Natural killer cell (primary cell): ENCODE data around the gene CLDN5. TPM values are rescaled to one million over a fixed set of nuclear protein-coding genes. Genes with fewer than 3 reads are reported as not detected.

Source experiments
- ATAC-seq, 3 donors: fragments of 150-1000 bp in 2 of 3; fragments of 200-7000 bp in 1 of 3; cut with Tn5 transposase; 1 replicate in 1 of 3; 2 replicates in 2 of 3; pipeline ENCODE4 v1.10.0; 2021; ENCODE audit warnings: mild to moderate bottlenecking in 2 of 3, moderate library complexity in 2 of 3
- DNase-seq, 2 donors: peaks; one replicate each; pipeline versions ENCODE4 v3.0.0 to v3.0.0-alpha.2; 2013 to 2021; ENCODE audit warnings: mixed read lengths in 1 of 2
- H3K27ac ChIP-seq: one replicate; pipeline ENCODE4 v1.5.1; 2013; ENCODE audit warnings: mild to moderate bottlenecking, low read length
- H3K27me3 ChIP-seq: one replicate; pipeline ENCODE4 v1.6.1; 2013; ENCODE audit warnings: low read length; ENCODE audit not compliant: control insufficient read depth, insufficient read depth
- H3K36me3 ChIP-seq: one replicate; pipeline ENCODE4 v1.6.1; 2013; ENCODE audit warnings: low read length; ENCODE audit not compliant: control insufficient read depth, insufficient read depth
- H3K4me1 ChIP-seq: one replicate; pipeline ENCODE4 v1.6.1; 2013; ENCODE audit warnings: low read length; ENCODE audit not compliant: control insufficient read depth, insufficient read depth
- H3K4me3 ChIP-seq: one replicate; pipeline ENCODE4 v1.5.1; 2013; ENCODE audit warnings: low read length
- H3K9me3 ChIP-seq: one replicate; pipeline ENCODE4 v1.6.1; 2013; ENCODE audit warnings: low read length; ENCODE audit not compliant: control insufficient read depth, insufficient read depth
- H3K27ac Mint-ChIP-seq, 2 donors: one replicate each; pipeline ENCODE4 v1.8.0; 2022; ENCODE audit warnings: mild to moderate bottlenecking in 2 of 2, mixed read lengths in 2 of 2, moderate library complexity in 1 of 2
- H3K27me3 Mint-ChIP-seq, 2 donors: one replicate each; pipeline ENCODE4 v1.8.0; 2022; ENCODE audit warnings: low read depth in 2 of 2, mixed read lengths in 2 of 2
- H3K36me3 Mint-ChIP-seq: one replicate; pipeline ENCODE4 v1.8.0; 2022; ENCODE audit warnings: mixed read lengths
- H3K4me1 Mint-ChIP-seq, 2 donors: one replicate each; pipeline ENCODE4 v1.8.0; 2022; ENCODE audit warnings: mixed read lengths in 2 of 2
- H3K4me3 Mint-ChIP-seq: one replicate; pipeline ENCODE4 v1.8.0; 2022; ENCODE audit warnings: mild to moderate bottlenecking, moderate library complexity, mixed read lengths
- H3K9me3 Mint-ChIP-seq, 2 donors: one replicate each; pipeline ENCODE4 v1.8.0; 2022; ENCODE audit warnings: mixed read lengths in 2 of 2
- WGBS: methylation state at CpG from one replicate; pipeline ENCODE4 v1.1.7; 2013; ENCODE audit warnings: missing lambda C conversion rate; ENCODE audit not compliant: insufficient coverage; 5-methylcytosine and 5-hydroxymethylcytosine counted together
- intact Hi-C: fragments of 100-400 bp; cut with micrococcal nuclease; formaldehyde crosslinking; loops from one replicate; pipeline ENCODE4 v1.14.2; 2022
- total RNA-seq, 4 donors: library from RNA; stranded (reverse); fragments of 120-200 nt in 1 of 4; gene quantifications; one replicate each; pipeline versions ENCODE4 v1.2.3 to v1.2.4, GENCODE V29; 2013 to 2022
- TF ChIP-seq, protein P1 (sequence below): fragments of 200-600 bp; IDR thresholded peaks from one replicate; pipeline ENCODE4 v1.8.0; 2022; ENCODE audit warnings: antibody characterized with exemption

The CLDN5 gene
- total RNA-seq, 3 donors from 2014 or later (not counting 1 experiment from before 2014, with no cell fraction given): 1.3 to 1.7 TPM; not detected in 1

DNA sequence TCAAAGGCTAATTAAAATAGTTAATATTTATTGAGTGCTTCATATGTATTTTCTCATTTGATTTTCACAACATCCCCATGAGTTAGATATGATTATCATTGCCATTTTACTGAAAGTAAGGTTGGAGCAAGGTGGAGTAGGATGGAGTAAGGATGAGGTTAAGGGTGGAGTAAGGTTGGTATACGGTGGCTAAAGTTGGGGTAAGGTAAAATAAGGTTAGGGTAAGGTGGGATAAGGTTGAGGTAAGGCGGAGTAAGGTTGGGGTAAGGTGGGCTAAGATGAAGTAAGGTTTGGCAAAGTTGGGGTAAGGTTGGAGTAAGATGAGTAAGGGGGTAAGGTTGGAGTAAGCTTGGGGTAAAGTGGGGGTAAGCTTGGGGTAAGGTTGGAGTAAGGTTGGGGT lies 45.8 kb upstream of the CLDN5 start:
- Mint-ChIP-seq H3K4me1 (peaks cover 0 to 6% of the 10 kb centered on the region in 2 donors), H3K27ac (no peak overlapping the region), H3K36me3 (no peaks in the 10 kb centered on the region), H3K27me3 (peaks cover 0 to 2% of the 10 kb centered on the region in 2 donors), H3K9me3 (no peaks in the 10 kb centered on the region), H3K4me3 (no peak overlapping the region)
- intact Hi-C loops: no loop called here
- TF ChIP-seq, protein P1, sequence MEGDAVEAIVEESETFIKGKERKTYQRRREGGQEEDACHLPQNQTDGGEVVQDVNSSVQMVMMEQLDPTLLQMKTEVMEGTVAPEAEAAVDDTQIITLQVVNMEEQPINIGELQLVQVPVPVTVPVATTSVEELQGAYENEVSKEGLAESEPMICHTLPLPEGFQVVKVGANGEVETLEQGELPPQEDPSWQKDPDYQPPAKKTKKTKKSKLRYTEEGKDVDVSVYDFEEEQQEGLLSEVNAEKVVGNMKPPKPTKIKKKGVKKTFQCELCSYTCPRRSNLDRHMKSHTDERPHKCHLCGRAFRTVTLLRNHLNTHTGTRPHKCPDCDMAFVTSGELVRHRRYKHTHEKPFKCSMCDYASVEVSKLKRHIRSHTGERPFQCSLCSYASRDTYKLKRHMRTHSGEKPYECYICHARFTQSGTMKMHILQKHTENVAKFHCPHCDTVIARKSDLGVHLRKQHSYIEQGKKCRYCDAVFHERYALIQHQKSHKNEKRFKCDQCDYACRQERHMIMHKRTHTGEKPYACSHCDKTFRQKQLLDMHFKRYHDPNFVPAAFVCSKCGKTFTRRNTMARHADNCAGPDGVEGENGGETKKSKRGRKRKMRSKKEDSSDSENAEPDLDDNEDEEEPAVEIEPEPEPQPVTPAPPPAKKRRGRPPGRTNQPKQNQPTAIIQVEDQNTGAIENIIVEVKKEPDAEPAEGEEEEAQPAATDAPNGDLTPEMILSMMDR: no peak
- H3K27ac ChIP-seq: no peak overlapping the region
- no peak for DNase-seq
- H3K4me3 ChIP-seq: no peak overlapping the region
- H3K4me1 ChIP-seq: no peaks in the 10 kb centered on the region
- ATAC-seq: no peak
- 89% methylated on average over 2 of the region's 2 CpGs for WGBS
- no peaks in the 10 kb centered on the region for H3K36me3 ChIP-seq
- H3K27me3 ChIP-seq: no peaks in the 10 kb centered on the region
- H3K9me3 ChIP-seq: no peaks in the 10 kb centered on the region

DNA sequence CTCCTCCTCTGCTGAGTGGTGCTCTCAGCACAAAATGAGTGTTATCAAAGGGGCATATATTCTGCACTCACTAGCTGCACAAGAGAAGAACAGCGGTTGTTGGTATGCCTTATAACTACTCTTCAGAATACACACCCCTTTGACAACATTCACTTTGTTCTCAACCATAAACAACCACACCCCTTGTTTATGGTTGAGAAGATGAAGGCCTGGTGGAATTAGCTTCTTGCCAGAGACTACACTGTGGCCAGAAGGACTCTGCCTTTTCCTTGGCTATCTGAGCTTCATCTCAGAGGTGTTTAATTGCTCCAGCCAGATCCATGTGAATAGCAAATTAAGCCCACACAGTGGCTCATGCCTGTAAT lies 45.0 kb upstream of the CLDN5 start:
- ATAC-seq: no peak
- H3K36me3 ChIP-seq: no peaks in the 10 kb centered on the region
- no peak overlapping the region for H3K4me3 ChIP-seq
- H3K27me3 ChIP-seq: no peaks in the 10 kb centered on the region
- Mint-ChIP-seq H3K9me3 (no peaks in the 10 kb centered on the region), H3K4me1 (peaks cover 0 to 6% of the 10 kb centered on the region in 2 donors), H3K27me3 (peaks cover 0 to 2% of the 10 kb centered on the region in 2 donors), H3K36me3 (no peaks in the 10 kb centered on the region), H3K4me3 (no peak overlapping the region), H3K27ac (no peak overlapping the region)
- no peak for DNase-seq
- 100% methylated on average over 1 of the region's 1 CpG for WGBS
- TF ChIP-seq, protein P1: no peak
- no peaks in the 10 kb centered on the region for H3K9me3 ChIP-seq
- no peaks in the 10 kb centered on the region for H3K4me1 ChIP-seq
- H3K27ac ChIP-seq: no peak overlapping the region
- intact Hi-C loops: no loop called here

DNA sequence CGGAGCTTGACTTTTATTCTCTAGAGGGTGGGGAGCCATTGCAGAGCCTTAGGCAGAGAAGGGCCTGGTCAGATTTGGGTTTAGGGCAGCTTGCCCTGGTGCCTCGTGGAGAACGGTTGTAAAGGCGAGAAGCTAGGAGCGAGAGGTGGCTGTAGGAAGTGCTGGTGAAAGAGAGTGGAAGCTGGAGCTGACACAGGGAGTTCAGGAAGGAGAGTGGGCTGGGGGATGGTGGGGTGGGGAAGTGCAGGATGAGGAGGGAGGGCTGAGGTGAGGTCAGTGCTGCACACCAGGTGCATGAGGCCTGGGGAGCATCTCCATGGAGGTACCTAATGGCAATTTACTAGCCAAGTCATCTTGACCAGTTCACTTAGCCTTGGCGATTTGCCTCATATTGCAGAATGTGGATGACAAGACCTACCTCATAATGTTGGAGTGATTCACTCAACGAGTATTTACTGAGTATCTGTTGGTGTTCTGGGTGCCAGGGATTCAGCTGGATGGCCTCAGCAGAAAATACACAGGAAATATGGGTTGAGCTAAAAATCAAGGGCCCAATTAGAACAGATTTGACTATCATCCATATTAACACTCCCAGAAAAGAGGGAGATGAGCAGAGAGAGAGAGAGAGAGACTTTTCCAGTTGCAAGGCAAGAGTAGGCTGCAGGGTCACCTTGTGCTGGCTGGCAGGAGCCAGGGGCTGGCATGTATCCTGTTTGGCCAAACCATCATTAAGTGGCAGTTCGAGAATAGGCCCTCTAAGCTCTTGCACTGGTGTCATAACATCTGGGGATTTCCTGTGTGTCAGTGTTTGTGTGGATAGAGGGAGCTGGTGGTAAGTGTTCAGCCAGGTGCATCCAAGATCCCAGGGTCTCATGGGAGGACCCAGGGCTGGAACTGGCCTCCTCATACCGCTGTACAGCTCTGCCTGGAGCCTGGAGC lies 44.4 kb upstream of the CLDN5 start:
- TF ChIP-seq, protein P1: no peak
- no peak for DNase-seq
- H3K9me3 Mint-ChIP-seq: no peaks in the 10 kb centered on the region
- H3K36me3 ChIP-seq: no peaks in the 10 kb centered on the region
- no peak overlapping the region for H3K4me3 Mint-ChIP-seq
- H3K4me3 ChIP-seq: no peak overlapping the region
- no peak for ATAC-seq
- H3K9me3 ChIP-seq: no peaks in the 10 kb centered on the region
- 82% methylated on average over 9 of the region's 9 CpGs for WGBS
- H3K36me3 Mint-ChIP-seq: no peaks in the 10 kb centered on the region
- H3K27ac ChIP-seq: no peak overlapping the region
- no peaks in the 10 kb centered on the region for H3K4me1 Mint-ChIP-seq
- intact Hi-C loops: no loop called here
- H3K4me1 ChIP-seq: no peaks in the 10 kb centered on the region
- no peak overlapping the region for H3K27ac Mint-ChIP-seq
- H3K27me3 Mint-ChIP-seq: peaks cover 0 to 2% of the 10 kb centered on the region in 2 donors
- H3K27me3 ChIP-seq: no peaks in the 10 kb centered on the region
